Activated T-helper 2 cell treated with anti-CD3 and anti-CD28 coated beads, Interferon-gamma antibody, Interleukin-2, Interleukin-4, amounts not matched to agents 10 μg/mL and 5 μg/mL and 100 μg/mL, durations not matched to agents 14 hours and 24 hours and 36 hours (primary cell): Measurements from ENCODE around the gene RC3H1. TPM values are rescaled to one million over a fixed set of nuclear protein-coding genes. Genes with fewer than 3 reads are reported as not detected.

Experiments used
- DNase-seq: peaks from one replicate; pipeline ENCODE4 v3.0.0; 2021; ENCODE audit warnings: low spot score
- H3K27ac Mint-ChIP-seq: one replicate; pipeline ENCODE4 v1.8.0; 2021; ENCODE audit warnings: mixed read lengths
- H3K27me3 Mint-ChIP-seq: one replicate; pipeline ENCODE4 v1.8.0; 2021; ENCODE audit warnings: low read depth, mixed read lengths
- H3K36me3 Mint-ChIP-seq: one replicate; pipeline ENCODE4 v1.8.0; 2021; ENCODE audit warnings: low read depth, mixed read lengths
- H3K4me1 Mint-ChIP-seq: one replicate; pipeline ENCODE4 v1.8.0; 2021; ENCODE audit warnings: low read depth, mixed read lengths
- H3K4me3 Mint-ChIP-seq: one replicate; pipeline ENCODE4 v1.8.0; 2021; ENCODE audit warnings: low read depth, mild to moderate bottlenecking, moderate library complexity, mixed read lengths
- H3K9me3 Mint-ChIP-seq: one replicate; pipeline ENCODE4 v1.8.0; 2021; ENCODE audit warnings: mixed read lengths
- intact Hi-C: fragments of 100-400 bp; cut with micrococcal nuclease; formaldehyde crosslinking; loops from one replicate; pipeline ENCODE4 v1.15.1; 2023
- total RNA-seq: library from RNA; stranded (reverse); gene quantifications from 2 replicates; pipeline ENCODE4 v1.2.3, GENCODE V29; 2022

RC3H1 gene
- total RNA-seq, 1 donor from 2014 or later = 33.5 TPM

- H3K27ac Mint-ChIP-seq = no peak overlapping the region
- intact Hi-C loops = no loop called here
- no peaks in the 10 kb centered on the region for H3K36me3 Mint-ChIP-seq
- H3K27me3 Mint-ChIP-seq = peaks cover 4% of the 10 kb centered on the region
- H3K4me3 Mint-ChIP-seq = no peak overlapping the region
- H3K9me3 Mint-ChIP-seq = no peaks in the 10 kb centered on the region
- DNase-seq = no peak
- no peaks in the 10 kb centered on the region for H3K4me1 Mint-ChIP-seq
These were observed 96.6 kb downstream of the RC3H1 start for GRCh38 chr1:173925306-173926242.

- no peaks in the 10 kb centered on the region for H3K36me3 Mint-ChIP-seq
- intact Hi-C loops = no loop called here
- no peak overlapping the region for H3K27ac Mint-ChIP-seq
- no peaks in the 10 kb centered on the region for H3K4me1 Mint-ChIP-seq
- H3K4me3 Mint-ChIP-seq = no peak overlapping the region
- H3K27me3 Mint-ChIP-seq = peaks cover 4% of the 10 kb centered on the region
- H3K9me3 Mint-ChIP-seq = no peaks in the 10 kb centered on the region
- DNase-seq = no peak
These were observed 101.3 kb downstream of the RC3H1 start for GRCh38 chr1:173920861-173921260.

GRCh38 chr1:173917635-173918493 lies 104.3 kb downstream of the RC3H1 start:
- Mint-ChIP-seq H3K9me3 (no peaks in the 10 kb centered on the region), H3K4me1 (no peaks in the 10 kb centered on the region), H3K36me3 (no peaks in the 10 kb centered on the region), H3K4me3 (no peak overlapping the region), H3K27me3 (peaks cover 4% of the 10 kb centered on the region), H3K27ac (no peak overlapping the region)
- intact Hi-C loops = no loop called here
- no peak for DNase-seq

- H3K36me3 Mint-ChIP-seq = no peaks in the 10 kb centered on the region
- H3K9me3 Mint-ChIP-seq = no peaks in the 10 kb centered on the region
- no peaks in the 10 kb centered on the region for H3K4me1 Mint-ChIP-seq
- intact Hi-C loops = no loop called here
- no peak within 1 kb of the TSS for H3K4me3 Mint-ChIP-seq
- no peak for DNase-seq
- H3K27ac Mint-ChIP-seq = no peak within 1 kb of the TSS
- no peaks in the 10 kb centered on the region for H3K27me3 Mint-ChIP-seq
These were observed 105.0 kb downstream of the RC3H1 start, which contains the start of gene SERPINC1 for GRCh38 chr1:173917149-173917548. TSS of gene SERPINC1 (minus strand) at chr1:173917327. CDS start at chr1:173917259, 68 bp downstream.

GRCh38 chr1:173916667-173917066 lies 105.5 kb downstream of the RC3H1 start:
- H3K4me3 Mint-ChIP-seq = no peak overlapping the region
- DNase-seq = no peak
- H3K27ac Mint-ChIP-seq = no peak overlapping the region
- no peaks in the 10 kb centered on the region for H3K36me3 Mint-ChIP-seq
- H3K4me1 Mint-ChIP-seq = no peaks in the 10 kb centered on the region
- H3K27me3 Mint-ChIP-seq = no peaks in the 10 kb centered on the region
- intact Hi-C loops = no loop called here
- no peaks in the 10 kb centered on the region for H3K9me3 Mint-ChIP-seq

GRCh38 chr1:173915596-173915995 lies 106.6 kb downstream of the RC3H1 start:
- intact Hi-C loops = no loop called here

GRCh38 chr1:173914366-173914871 lies 107.7 kb downstream of the RC3H1 start:
- H3K4me3 Mint-ChIP-seq = no peak overlapping the region
- no peak overlapping the region for H3K27ac Mint-ChIP-seq
- H3K4me1 Mint-ChIP-seq = no peaks in the 10 kb centered on the region
- no peaks in the 10 kb centered on the region for H3K9me3 Mint-ChIP-seq
- no peak for DNase-seq
- no peaks in the 10 kb centered on the region for H3K36me3 Mint-ChIP-seq
- intact Hi-C loops = no loop called here
- no peaks in the 10 kb centered on the region for H3K27me3 Mint-ChIP-seq

More at GRCh38 chr1:173915596-173915995, 106.6 kb downstream of the RC3H1 start:
- Mint-ChIP-seq H3K4me3 (no peak overlapping the region), H3K4me1 (no peaks in the 10 kb centered on the region), H3K36me3 (no peaks in the 10 kb centered on the region), H3K27me3 (no peaks in the 10 kb centered on the region), H3K27ac (no peak overlapping the region), H3K9me3 (no peaks in the 10 kb centered on the region)
- no peak for DNase-seq

GRCh38 chr1:173913111-173913510 lies 109.0 kb downstream of the RC3H1 start:
- no peak overlapping the region for H3K27ac Mint-ChIP-seq
- no peak for DNase-seq
- no peaks in the 10 kb centered on the region for H3K9me3 Mint-ChIP-seq
- H3K4me1 Mint-ChIP-seq = no peaks in the 10 kb centered on the region
- no peaks in the 10 kb centered on the region for H3K27me3 Mint-ChIP-seq
- intact Hi-C loops = no loop called here
- H3K36me3 Mint-ChIP-seq = no peaks in the 10 kb centered on the region
- no peak overlapping the region for H3K4me3 Mint-ChIP-seq

GRCh38 chr1:173903827-173904531 lies 118.2 kb downstream of the RC3H1 start:
- no peaks in the 10 kb centered on the region for H3K27me3 Mint-ChIP-seq

GRCh38 chr1:173900992-173901391 lies 121.2 kb downstream of the RC3H1 start:
- DNase-seq = no peak
- Mint-ChIP-seq H3K36me3 (peaks cover 4% of the 10 kb centered on the region), H3K4me1 (peaks cover 7% of the 10 kb centered on the region), H3K27me3 (no peaks in the 10 kb centered on the region), H3K4me3 (no peak overlapping the region), H3K27ac (no peak overlapping the region), H3K9me3 (no peaks in the 10 kb centered on the region)
- intact Hi-C loops = no loop called here

More at GRCh38 chr1:173903827-173904531, 118.2 kb downstream of the RC3H1 start:
- H3K4me3 Mint-ChIP-seq = no peak overlapping the region
- no peak for DNase-seq
- peaks cover 7% of the 10 kb centered on the region for H3K4me1 Mint-ChIP-seq
- H3K27ac Mint-ChIP-seq = no peak overlapping the region
- peaks cover 4% of the 10 kb centered on the region for H3K36me3 Mint-ChIP-seq
- no peaks in the 10 kb centered on the region for H3K9me3 Mint-ChIP-seq
- intact Hi-C loops = no loop called here

GRCh38 chr1:173900427-173900826 lies 121.7 kb downstream of the RC3H1 start:
- DNase-seq = no peak
- Mint-ChIP-seq H3K4me1 (peaks cover 7% of the 10 kb centered on the region), H3K27ac (no peak overlapping the region), H3K9me3 (no peaks in the 10 kb centered on the region), H3K36me3 (peaks cover 4% of the 10 kb centered on the region), H3K4me3 (no peak overlapping the region), H3K27me3 (no peaks in the 10 kb centered on the region)
- intact Hi-C loops = no loop called here

- no peak overlapping the region for H3K4me3 Mint-ChIP-seq
- no peaks in the 10 kb centered on the region for H3K9me3 Mint-ChIP-seq
- no peaks in the 10 kb centered on the region for H3K27me3 Mint-ChIP-seq
- intact Hi-C loops = no loop called here
- peaks cover 10% of the 10 kb centered on the region for H3K36me3 Mint-ChIP-seq
- H3K4me1 Mint-ChIP-seq = no peaks in the 10 kb centered on the region
- no peak for DNase-seq
- H3K27ac Mint-ChIP-seq = no peak overlapping the region
These were observed 128.0 kb downstream of the RC3H1 start for GRCh38 chr1:173894189-173894588.
